OCI-LY1 (cell line): ENCODE results near the gene UFSP2.

Experiments used
- EZH2 ChIP-seq: fragments of 200-600 bp; sonication (generic), shearing (Covaris generic); IDR thresholded peaks from 2 replicates; pipeline ENCODE4 v1.8.0; 2017; ENCODE audit warnings: borderline replicate concordance, mixed run types, mild to moderate bottlenecking, antibody characterized with exemption, low read length, moderate library complexity, mixed read lengths
- TF ChIP-seq, protein P1 (sequence below): fragments of 200-600 bp; sonication (generic), shearing (Covaris generic); IDR thresholded peaks from 2 replicates; pipeline ENCODE4 v1.5.1; 2017; ENCODE audit warnings: mild to moderate bottlenecking, antibody characterized with exemption, low read length, moderate library complexity, mixed read lengths

DNA sequence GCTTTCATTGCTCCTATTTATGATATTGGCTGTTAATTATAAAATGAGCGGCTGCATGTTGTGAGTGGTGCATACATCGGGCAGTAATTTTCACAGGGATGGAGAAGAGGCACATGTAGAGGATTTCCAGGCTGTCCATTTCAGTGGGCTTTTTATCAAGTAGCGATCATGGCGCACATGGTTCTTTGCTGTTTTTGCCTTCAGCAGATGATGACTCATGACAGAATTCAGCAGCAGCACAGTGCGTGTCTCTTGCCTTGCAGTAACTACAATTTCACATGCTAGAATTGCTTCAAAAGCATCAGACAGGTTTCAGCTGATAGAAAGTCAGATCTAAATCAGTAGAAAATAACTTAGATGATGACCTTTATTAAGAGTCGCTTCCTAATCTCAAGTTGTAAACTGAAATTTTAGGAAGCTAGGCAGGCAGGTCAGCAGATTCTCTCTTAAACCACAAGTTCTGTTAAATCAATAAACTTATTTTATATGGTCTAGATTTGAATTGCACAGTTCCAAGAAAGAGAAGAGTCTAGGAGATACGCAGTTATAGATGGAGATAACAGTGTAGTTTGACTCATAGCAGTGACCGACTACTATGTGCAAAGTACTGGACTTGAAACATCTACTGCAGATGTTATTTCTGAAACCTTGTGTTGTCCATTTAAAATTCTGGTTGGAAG, 65.9 kb downstream of the UFSP2 start:
- TF ChIP-seq, protein P1, sequence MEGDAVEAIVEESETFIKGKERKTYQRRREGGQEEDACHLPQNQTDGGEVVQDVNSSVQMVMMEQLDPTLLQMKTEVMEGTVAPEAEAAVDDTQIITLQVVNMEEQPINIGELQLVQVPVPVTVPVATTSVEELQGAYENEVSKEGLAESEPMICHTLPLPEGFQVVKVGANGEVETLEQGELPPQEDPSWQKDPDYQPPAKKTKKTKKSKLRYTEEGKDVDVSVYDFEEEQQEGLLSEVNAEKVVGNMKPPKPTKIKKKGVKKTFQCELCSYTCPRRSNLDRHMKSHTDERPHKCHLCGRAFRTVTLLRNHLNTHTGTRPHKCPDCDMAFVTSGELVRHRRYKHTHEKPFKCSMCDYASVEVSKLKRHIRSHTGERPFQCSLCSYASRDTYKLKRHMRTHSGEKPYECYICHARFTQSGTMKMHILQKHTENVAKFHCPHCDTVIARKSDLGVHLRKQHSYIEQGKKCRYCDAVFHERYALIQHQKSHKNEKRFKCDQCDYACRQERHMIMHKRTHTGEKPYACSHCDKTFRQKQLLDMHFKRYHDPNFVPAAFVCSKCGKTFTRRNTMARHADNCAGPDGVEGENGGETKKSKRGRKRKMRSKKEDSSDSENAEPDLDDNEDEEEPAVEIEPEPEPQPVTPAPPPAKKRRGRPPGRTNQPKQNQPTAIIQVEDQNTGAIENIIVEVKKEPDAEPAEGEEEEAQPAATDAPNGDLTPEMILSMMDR, result no peak
- no peak for TF ChIP-seq EZH2
